Sigmoid colon (tissue), 7 donors: Measurements from ENCODE around the gene TGFB1I1. TPM values are rescaled to one million over a fixed set of nuclear protein-coding genes. Genes with fewer than 3 reads are reported as not detected.

Experiments used
- DNase-seq: peaks from one replicate; pipeline ENCODE4 v3.0.0-alpha.2; 2019
- H3K27ac ChIP-seq, 4 donors: fragments of 200-600 bp; sonication (generic); one replicate each; pipeline ENCODE4 v1.5.1; 2016 to 2019; ENCODE audit warnings: mild to moderate bottlenecking in 1 of 4
- H3K27me3 ChIP-seq, 3 donors: fragments of 200-600 bp; sonication (generic); one replicate each; pipeline ENCODE4 v1.5.1; 2019; ENCODE audit warnings: mild to moderate bottlenecking in 1 of 3
- H3K36me3 ChIP-seq, 4 donors: fragments of 200-600 bp; sonication (generic); one replicate each; pipeline ENCODE4 v1.5.1; 2016 to 2019
- H3K4me1 ChIP-seq, 4 donors: fragments of 200-600 bp; sonication (generic); one replicate each; pipeline ENCODE4 v1.5.1; 2017 to 2019
- H3K4me3 ChIP-seq, 4 donors: fragments of 200-600 bp; sonication (generic); one replicate each; pipeline ENCODE4 v1.5.1; 2017 to 2019; ENCODE audit warnings: mild to moderate bottlenecking in 2 of 4, moderate library complexity in 1 of 4
- H3K9me3 ChIP-seq, 4 donors: fragments of 200-600 bp in 3 of 4; sonication (generic) in 3 of 4; one replicate each; pipeline versions ENCODE4 v1.5.1 to v1.6.1; 2013 to 2019
- CTCF ChIP-seq, 4 experiments: fragments of 450-650 bp in 3 of 4; fragments of 200-600 bp in 1 of 4; IDR thresholded peaks; one replicate each; pipeline ENCODE4 v1.5.1; 2016 to 2019; ENCODE audit warnings: antibody characterized with exemption in 4 of 4, mild to moderate bottlenecking in 3 of 4, moderate library complexity in 2 of 4
- EP300 ChIP-seq, 4 donors: sonication (generic); formaldehyde crosslinking; IDR thresholded peaks; one replicate each; pipeline ENCODE4 v1.6.1; 2017; ENCODE audit warnings: antibody characterized with exemption in 4 of 4
- POLR2A ChIP-seq, 2 donors: fragments of 450-650 bp; IDR thresholded peaks; one replicate each; pipeline ENCODE4 v1.6.1; 2016; ENCODE audit warnings: antibody characterized with exemption in 2 of 2, mild to moderate bottlenecking in 2 of 2, moderate library complexity in 2 of 2
- POLR2AphosphoS5 ChIP-seq, 4 donors: sonication (generic); formaldehyde crosslinking; IDR thresholded peaks; one replicate each; pipeline ENCODE4 v1.6.1; 2017; ENCODE audit warnings: antibody characterized with exemption in 4 of 4
- WGBS, 2 donors: extraction: QIAGEN DNeasy Blood & Tissue Kit; methylation state at CpG; one replicate each; pipeline ENCODE4 v1.1.7; 2013; 5-methylcytosine and 5-hydroxymethylcytosine counted together
- intact Hi-C: fragments of 100-400 bp; cut with DNase I; formaldehyde crosslinking; loops from one replicate; pipeline ENCODE4 v1.15.1; 2023
- polyA plus RNA-seq, 3 donors: library from polyadenylated mRNA; stranded (reverse); fragments of 200-250 nt; gene quantifications; one replicate each; pipeline ENCODE4 v1.2.3, GENCODE V29; 2013
- total RNA-seq, 4 donors: library from RNA; depleted of rRNA; stranded (reverse); fragments of >200 nt; gene quantifications; one replicate each; pipeline ENCODE4 v1.1.0, GENCODE V29; 2016
- donor health status: healthy with polysubstance abuse.
- donor health status: Bipolar disorder and iron deficiency.
- donor health status: healthy.

Gene TGFB1I1
- total and polyA plus RNA-seq, 7 donors = 10.4 to 339 (median 124) TPM

GRCh38 chr16:31467858-31468257 lies 4.1 kb upstream of the TGFB1I1 start:
- intact Hi-C loops = no loop called here
- H3K4me3 ChIP-seq = no peak overlapping the region
- no peak overlapping the region for H3K27ac ChIP-seq

DNA sequence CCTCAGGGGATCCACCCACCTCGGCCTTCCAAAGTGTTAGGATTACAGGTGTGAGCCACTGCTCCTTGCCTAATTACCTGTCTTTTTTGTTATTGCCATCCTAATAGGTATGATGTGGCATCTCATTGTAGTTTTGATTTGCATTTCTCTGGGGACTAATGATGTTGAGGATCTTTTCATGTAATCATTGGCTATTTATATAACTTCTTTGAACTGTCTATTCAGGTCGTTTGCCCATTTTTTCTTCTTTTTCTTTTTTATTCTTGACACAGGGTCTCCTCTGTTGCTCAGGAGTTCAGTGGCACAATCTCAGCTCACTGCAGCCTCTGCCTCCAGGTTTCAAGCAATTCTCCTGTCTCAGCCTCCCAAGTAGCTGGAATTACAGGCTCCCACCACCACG lies 1.3 kb upstream of the TGFB1I1 start:
- Histone ChIP-seq H3K27me3 (no peaks in the 10 kb centered on the region), H3K4me3 (peak overlapping the region in 1 of 4 donors; percentile 79), H3K4me1 (peaks cover 0 to 41% (median 38%) of the 10 kb centered on the region in 4 donors), H3K27ac (peak overlapping the region; percentile 98 to 99 (median 98)), H3K36me3 (peaks cover 27 to 41% (median 36%) of the 10 kb centered on the region in 4 donors), H3K9me3 (no peaks in the 10 kb centered on the region)
- TF ChIP-seq CTCF (IDR thresholded peaks at IDR 0.05) = no peak
- TF ChIP-seq POLR2A (IDR thresholded peaks at IDR 0.05) = no peak
- no peak for TF ChIP-seq POLR2AphosphoS5 (IDR thresholded peaks at IDR 0.05)
- TF ChIP-seq EP300 (IDR thresholded peaks at IDR 0.05) = no peak
- DNase-seq = no peak
- 75 to 80% methylated on average over 3 of the region's 3 CpGs for whole genome bisulfite sequencing, 2 donors
- intact Hi-C loops = loop anchor here (1.0 to 10.0 kb wide), 2 partner anchors 10 to 244 kb away; a partner anchor contains a TSS

More at GRCh38 chr16:31467858-31468257, 4.1 kb upstream of the TGFB1I1 start:
- no peaks in the 10 kb centered on the region for H3K9me3 ChIP-seq
- no peak for DNase-seq
- peaks cover 12 to 45% (median 24%) of the 10 kb centered on the region in 4 donors for H3K36me3 ChIP-seq
- peaks cover 0 to 15% (median 12%) of the 10 kb centered on the region in 4 donors for H3K4me1 ChIP-seq
- TF ChIP-seq POLR2AphosphoS5 (IDR thresholded peaks at IDR 0.05) (no peak), CTCF (IDR thresholded peaks at IDR 0.05) (no peak), POLR2A (IDR thresholded peaks at IDR 0.05) (no peak), EP300 (IDR thresholded peaks at IDR 0.05) (no peak)
- H3K27me3 ChIP-seq = no peaks in the 10 kb centered on the region
- WGBS, 2 donors = 83 to 95% methylated on average over 5 of the region's 5 CpGs

DNA sequence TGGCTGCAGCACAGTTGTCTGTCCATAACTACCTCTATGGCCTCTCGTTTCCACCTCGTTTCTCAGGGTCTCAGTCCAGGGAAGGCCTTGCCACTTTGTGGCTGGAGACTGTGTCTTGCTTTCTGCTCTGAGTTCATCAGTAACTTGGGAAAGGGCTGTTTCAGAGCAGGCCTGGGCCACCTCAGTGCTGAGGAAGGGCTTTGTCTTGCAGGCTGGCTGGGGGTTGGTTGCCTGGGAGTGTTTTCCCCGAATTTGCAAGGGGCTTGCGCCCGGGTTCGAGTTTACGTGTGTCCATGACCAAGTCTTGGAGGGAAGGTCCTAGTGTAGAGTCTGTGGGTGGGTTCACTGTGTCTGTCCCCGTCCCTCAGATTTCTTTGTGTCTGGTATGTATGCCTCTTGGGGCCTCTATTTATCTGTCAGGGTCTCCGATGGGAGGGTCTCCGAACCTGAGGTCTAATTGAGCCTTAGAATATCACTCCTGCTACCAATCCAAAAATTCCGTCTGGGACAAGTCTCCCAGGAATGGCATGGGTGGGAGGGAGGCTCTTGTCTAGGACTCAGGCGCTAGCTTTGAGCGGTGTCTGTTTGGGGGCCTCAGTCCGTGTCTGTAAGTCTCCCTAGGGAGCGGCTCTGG lies 594 bp upstream of the TGFB1I1 start:
- TF ChIP-seq POLR2A (IDR thresholded peaks at IDR 0.05) (no peak), EP300 (IDR thresholded peaks at IDR 0.05) (no peak), POLR2AphosphoS5 (IDR thresholded peaks at IDR 0.05) (no peak), CTCF (IDR thresholded peaks at IDR 0.05) (no peak)
- DNase-seq = no peak

GRCh38 chr16:31472709-31473203 lies 804 bp downstream of the TGFB1I1 start:
- H3K27me3 ChIP-seq = no peaks in the 10 kb centered on the region
- peak overlapping the region; percentile 98 to 99 (median 98) for H3K27ac ChIP-seq
- WGBS, 2 donors = 34 to 47% methylated on average over 20 of the region's 20 CpGs
- H3K36me3 ChIP-seq = peaks cover 33 to 46% (median 44%) of the 10 kb centered on the region in 4 donors
- H3K9me3 ChIP-seq = no peaks in the 10 kb centered on the region
- H3K4me3 ChIP-seq = peak overlapping the region; percentile 79 to 95 (median 90)
- TF ChIP-seq CTCF (IDR thresholded peaks at IDR 0.05) (peak; percentile 79 to 92 (median 86)), POLR2AphosphoS5 (IDR thresholded peaks at IDR 0.05) (peak; percentile 84 to 92 (median 90)), EP300 (IDR thresholded peaks at IDR 0.05) (no peak), POLR2A (IDR thresholded peaks at IDR 0.05) (peak in 1 of 2 donors; percentile 55)
- intact Hi-C loops = loop anchor here (2.0 to 10.0 kb wide), 2 partner anchors 36 to 242 kb away; partner anchors contain the start of gene RUSF1
- peak; percentile 99 for DNase-seq
- H3K4me1 ChIP-seq = peaks cover 0 to 62% (median 59%) of the 10 kb centered on the region in 4 donors

More for the DNA sequence above, 594 bp upstream of the TGFB1I1 start:
- WGBS, 2 donors = 48 to 59% methylated on average over 15 of the region's 15 CpGs
- Histone ChIP-seq H3K4me1 (peaks cover 0 to 48% (median 45%) of the 10 kb centered on the region in 4 donors), H3K27me3 (no peaks in the 10 kb centered on the region), H3K4me3 (peak overlapping the region; percentile 79 to 95 (median 90)), H3K27ac (peak overlapping the region; percentile 98 to 99 (median 98)), H3K36me3 (peaks cover 25 to 41% (median 37%) of the 10 kb centered on the region in 4 donors), H3K9me3 (no peaks in the 10 kb centered on the region)
- intact Hi-C loops = loop anchor here (1.0 to 10.0 kb wide), 2 partner anchors 11 to 243 kb away; a partner anchor contains a TSS
